ENCODE data around the gene RIPPLY1.
"Not testable (repeated sequence)": the region's sequence is repeated elsewhere in the genome, so short reads cannot be mapped to it uniquely, and the experiment has no call there.

Gene RIPPLY1

DNA sequence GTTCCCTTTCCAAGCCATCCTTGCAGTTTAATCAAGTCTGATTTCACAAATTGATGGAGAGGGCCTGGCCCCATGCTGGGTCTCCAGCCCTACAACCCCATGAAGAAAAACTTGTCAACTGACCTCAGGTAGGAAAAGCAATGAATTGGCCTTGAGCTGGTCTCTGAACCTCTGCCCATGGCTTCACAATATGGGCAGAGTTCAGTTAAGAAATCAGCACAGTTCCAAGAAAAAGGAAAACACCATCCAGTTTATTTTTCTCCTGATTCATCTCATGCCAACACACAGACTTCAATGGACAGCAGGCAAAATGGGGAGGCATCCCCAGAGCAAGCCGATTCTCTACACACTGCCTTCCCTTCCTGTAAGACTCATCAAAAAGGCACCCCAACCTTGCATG lies 3.3 kb downstream of the RIPPLY1 start:
- Mint-ChIP-seq H3K27me3 (no peaks in the 10 kb centered on the region), H3K27ac (no peak overlapping the region), H3K9me3 (no peaks in the 10 kb centered on the region), H3K4me3 (no peak overlapping the region), H3K36me3 (no peaks in the 10 kb centered on the region), H3K4me1 (no peaks in the 10 kb centered on the region)
- CTCF ChIA-PET: interaction anchor here (0.6 kb wide), 1 partner anchor 422 kb away, joined by 3 read pairs; no protein-coding TSS in a partner anchor
- DNase-seq: no peak

- DNase-seq: no peak
- CTCF ChIA-PET: interaction anchor here (0.5 to 1.6 kb wide), 6 partner anchors 43 to 670 kb away, joined by 3 to 9 read pairs (median 3); no protein-coding TSS in a partner anchor
- Mint-ChIP-seq H3K4me1 (no peaks in the 10 kb centered on the region), H3K36me3 (no peaks in the 10 kb centered on the region), H3K27me3 (no peaks in the 10 kb centered on the region), H3K9me3 (no peaks in the 10 kb centered on the region), H3K27ac (no peak overlapping the region), H3K4me3 (no peak overlapping the region)
These were observed 3.9 kb downstream of the RIPPLY1 start for GRCh38 chrX:106899276-106899675.

- no peaks in the 10 kb centered on the region for H3K4me1 Mint-ChIP-seq
- no peak for DNase-seq
- H3K27ac Mint-ChIP-seq: no peak overlapping the region
- CTCF ChIA-PET: interaction anchor here (0.8 to 1.6 kb wide), 5 partner anchors 43 to 530 kb away, joined by 3 to 9 read pairs (median 3); no protein-coding TSS in a partner anchor
- no peak overlapping the region for H3K4me3 Mint-ChIP-seq
- H3K36me3 Mint-ChIP-seq: no peaks in the 10 kb centered on the region
- no peaks in the 10 kb centered on the region for H3K9me3 Mint-ChIP-seq
- no peaks in the 10 kb centered on the region for H3K27me3 Mint-ChIP-seq
These were observed 4.7 kb downstream of the RIPPLY1 start for GRCh38 chrX:106898462-106898861.

- Mint-ChIP-seq H3K4me1 (no peaks in the 10 kb centered on the region), H3K27me3 (no peaks in the 10 kb centered on the region), H3K4me3 (no peak overlapping the region), H3K36me3 (no peaks in the 10 kb centered on the region), H3K9me3 (no peaks in the 10 kb centered on the region), H3K27ac (no peak overlapping the region)
- DNase-seq: no peak
- CTCF ChIA-PET: interaction anchor here (1.0 to 1.5 kb wide), 2 partner anchors 36 to 47 kb away, joined by 3 to 4 read pairs; no protein-coding TSS in a partner anchor
These were observed 5.9 kb downstream of the RIPPLY1 start for GRCh38 chrX:106897259-106897658.

- no peaks in the 10 kb centered on the region for H3K9me3 Mint-ChIP-seq
- CTCF ChIA-PET: interaction anchor here (1.1 to 1.5 kb wide), 4 partner anchors 9 to 130 kb away, joined by 3 read pairs; partner anchors contain the start of gene MORC4
- no peaks in the 10 kb centered on the region for H3K36me3 Mint-ChIP-seq
- no peaks in the 10 kb centered on the region for H3K27me3 Mint-ChIP-seq
- H3K27ac Mint-ChIP-seq: no peak overlapping the region
- DNase-seq: no peak
- H3K4me3 Mint-ChIP-seq: no peak overlapping the region
- no peaks in the 10 kb centered on the region for H3K4me1 Mint-ChIP-seq
These were observed 8.1 kb downstream of the RIPPLY1 start for GRCh38 chrX:106894978-106895452.

DNA sequence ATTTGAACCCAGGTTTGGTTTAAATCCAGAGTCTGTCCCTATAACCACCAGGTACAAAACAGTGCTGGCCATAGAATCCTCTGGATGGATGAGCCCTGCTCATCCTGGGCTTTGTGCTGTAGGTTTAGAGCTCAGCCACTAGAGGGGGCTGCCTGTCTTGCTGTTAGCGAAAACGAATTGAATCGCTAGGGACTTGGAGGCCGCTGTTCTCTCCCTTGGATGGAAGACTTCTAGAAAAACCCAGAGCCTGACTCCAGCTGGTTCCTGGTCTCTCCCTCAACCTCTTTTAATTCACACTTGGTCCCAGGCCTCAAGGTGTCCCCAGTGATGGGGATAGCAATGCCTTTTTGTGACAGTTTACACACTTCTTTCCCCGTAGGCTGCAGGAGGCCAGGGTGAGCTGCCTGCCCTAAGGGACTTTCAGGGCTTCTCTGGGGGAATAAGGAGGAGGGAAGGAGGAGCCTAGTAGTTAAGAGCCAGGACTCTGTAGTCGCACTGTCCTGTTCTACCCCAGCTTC lies 8.7 kb downstream of the RIPPLY1 start:
- no peak overlapping the region for H3K27ac Mint-ChIP-seq
- H3K36me3 Mint-ChIP-seq: no peaks in the 10 kb centered on the region
- H3K9me3 Mint-ChIP-seq: no peaks in the 10 kb centered on the region
- DNase-seq: peak; percentile 57
- H3K4me1 Mint-ChIP-seq: no peaks in the 10 kb centered on the region
- CTCF ChIA-PET: interaction anchor here (1.1 to 1.5 kb wide), 4 partner anchors 9 to 131 kb away, joined by 3 read pairs; partner anchors contain the start of gene MORC4
- no peaks in the 10 kb centered on the region for H3K27me3 Mint-ChIP-seq
- no peak overlapping the region for H3K4me3 Mint-ChIP-seq

- no peaks in the 10 kb centered on the region for H3K4me1 Mint-ChIP-seq
- no peak for DNase-seq
- no peaks in the 10 kb centered on the region for H3K36me3 Mint-ChIP-seq
- no peaks in the 10 kb centered on the region for H3K27me3 Mint-ChIP-seq
- CTCF ChIA-PET: no interaction called here
- no peak overlapping the region for H3K4me3 Mint-ChIP-seq
- H3K9me3 Mint-ChIP-seq: no peaks in the 10 kb centered on the region
- no peak overlapping the region for H3K27ac Mint-ChIP-seq
These were observed 11.2 kb downstream of the RIPPLY1 start for GRCh38 chrX:106891762-106892460.

GRCh38 chrX:106889468-106889867 lies 13.7 kb downstream of the RIPPLY1 start:
- no peak overlapping the region for H3K27ac Mint-ChIP-seq
- no peak overlapping the region for H3K4me3 Mint-ChIP-seq
- CTCF ChIA-PET: no interaction called here
- no peaks in the 10 kb centered on the region for H3K9me3 Mint-ChIP-seq
- no peaks in the 10 kb centered on the region for H3K27me3 Mint-ChIP-seq
- no peaks in the 10 kb centered on the region for H3K4me1 Mint-ChIP-seq
- no peaks in the 10 kb centered on the region for H3K36me3 Mint-ChIP-seq
- no peak for DNase-seq

DNA sequence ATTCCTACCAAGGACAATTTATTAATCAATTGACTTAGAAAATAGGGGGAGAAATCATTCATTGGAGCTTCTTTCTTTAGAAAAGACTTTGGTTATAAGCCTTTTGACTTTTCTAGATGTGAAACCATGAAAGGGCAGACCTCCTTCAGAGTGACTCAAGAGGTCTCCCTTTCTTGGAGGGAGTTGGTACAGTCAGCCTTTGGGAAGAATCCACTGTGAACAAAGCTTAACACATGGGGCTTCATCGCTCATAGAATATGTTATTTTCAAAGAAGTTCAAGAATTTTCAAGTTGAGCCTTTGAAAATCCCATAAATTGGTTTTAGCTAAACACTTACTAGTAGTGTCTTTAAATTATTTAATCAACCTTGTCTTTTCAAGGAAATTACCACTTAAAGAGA lies 28.0 kb downstream of the RIPPLY1 start:
- no peaks in the 10 kb centered on the region for H3K36me3 Mint-ChIP-seq
- DNase-seq: no peak
- no peak overlapping the region for H3K27ac Mint-ChIP-seq
- H3K4me3 Mint-ChIP-seq: no peak overlapping the region
- no peaks in the 10 kb centered on the region for H3K9me3 Mint-ChIP-seq
- CTCF ChIA-PET: interaction anchor here (0.9 kb wide), 1 partner anchor 19 kb away, joined by 3 read pairs; no protein-coding TSS in a partner anchor
- H3K4me1 Mint-ChIP-seq: no peaks in the 10 kb centered on the region
- H3K27me3 Mint-ChIP-seq: peaks cover 4% of the 10 kb centered on the region

GRCh38 chrX:106874075-106874474 lies 29.1 kb downstream of the RIPPLY1 start:
- Mint-ChIP-seq H3K27ac (no peak overlapping the region), H3K27me3 (peaks cover 4% of the 10 kb centered on the region), H3K36me3 (no peaks in the 10 kb centered on the region), H3K9me3 (no peaks in the 10 kb centered on the region), H3K4me1 (no peaks in the 10 kb centered on the region), H3K4me3 (no peak overlapping the region)
- DNase-seq: no peak
- CTCF ChIA-PET: interaction anchor here (1.0 kb wide), 1 partner anchor 103 kb away, joined by 3 read pairs; no protein-coding TSS in a partner anchor

GRCh38 chrX:106872796-106873195 lies 30.3 kb downstream of the RIPPLY1 start:
- H3K27me3 Mint-ChIP-seq, CTCF ChIA-PET, H3K4me3 Mint-ChIP-seq, H3K27ac Mint-ChIP-seq, H3K36me3 Mint-ChIP-seq, H3K9me3 Mint-ChIP-seq, H3K4me1 Mint-ChIP-seq, DNase-seq: not testable (repeated sequence)

GRCh38 chrX:106863697-106864096 lies 39.4 kb downstream of the RIPPLY1 start:
- Mint-ChIP-seq H3K36me3 (no peaks in the 10 kb centered on the region), H3K9me3 (no peaks in the 10 kb centered on the region), H3K27ac (no peak overlapping the region), H3K27me3 (no peaks in the 10 kb centered on the region), H3K4me3 (no peak overlapping the region), H3K4me1 (no peaks in the 10 kb centered on the region)
- no peak for DNase-seq
- CTCF ChIA-PET: no interaction called here

DNA sequence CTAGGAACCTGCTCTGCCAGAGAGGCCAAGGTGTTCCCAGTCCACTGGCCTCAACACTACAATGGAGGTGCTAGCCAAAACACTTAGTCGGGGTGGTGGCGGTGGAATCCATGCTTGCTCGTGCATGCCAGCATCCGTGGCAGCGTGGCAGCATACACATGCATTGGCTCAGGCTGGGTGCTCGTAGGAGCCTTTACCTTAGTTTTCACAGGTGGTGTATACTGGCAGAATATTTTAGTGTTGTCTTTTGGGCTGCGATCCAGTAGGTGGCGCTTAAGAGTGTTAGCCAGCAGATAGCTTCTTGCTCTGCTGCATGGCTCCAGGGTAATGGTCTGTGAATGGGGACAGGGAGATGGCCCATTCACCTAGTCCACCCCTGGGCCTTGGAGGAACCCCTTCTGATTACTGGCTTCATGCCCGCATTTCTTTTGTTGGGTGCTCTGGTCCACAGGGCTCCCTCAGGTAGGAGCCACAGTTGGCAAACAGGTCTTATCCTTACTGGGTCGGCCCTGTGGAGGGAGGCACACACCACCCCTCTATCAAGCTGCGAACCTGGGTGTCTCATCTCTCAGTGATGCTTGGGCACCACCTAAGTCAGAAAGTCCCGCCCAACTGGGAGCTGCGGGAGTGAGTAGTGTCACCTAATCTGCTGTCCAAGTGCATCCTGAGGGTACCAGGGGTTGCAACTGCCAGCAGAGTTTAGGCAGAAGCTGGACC lies 40.0 kb downstream of the RIPPLY1 start:
- CTCF ChIA-PET: no interaction called here
- DNase-seq: peak; percentile 38
- H3K9me3 Mint-ChIP-seq: no peaks in the 10 kb centered on the region
- H3K36me3 Mint-ChIP-seq: no peaks in the 10 kb centered on the region
- no peaks in the 10 kb centered on the region for H3K4me1 Mint-ChIP-seq
- H3K27me3 Mint-ChIP-seq: no peaks in the 10 kb centered on the region
- H3K27ac Mint-ChIP-seq: no peak overlapping the region
- H3K4me3 Mint-ChIP-seq: no peak overlapping the region

Measured in activated naive CD4-positive, alpha-beta T cell treated with anti-CD3 and anti-CD28 coated beads, Interleukin-2, amount 10 ng/mL, durations not matched to agents 7 days and 5 days (primary cell).